Peyer's patch (tissue), 4 donors: ENCODE results near the gene DNMT1. TPM values are rescaled to one million over a fixed set of nuclear protein-coding genes. Genes with fewer than 3 reads are reported as not detected.

Experiments
- DNase-seq, 3 donors: peaks; one replicate each; pipeline ENCODE4 v3.0.0-alpha.2; 2017 to 2019
- H3K27ac ChIP-seq, 4 donors: fragments of 200-600 bp; sonication (generic); one replicate each; pipeline ENCODE4 v1.5.1; 2016 to 2019
- H3K27me3 ChIP-seq, 2 donors: fragments of 200-600 bp; sonication (generic); one replicate each; pipeline ENCODE4 v1.5.1; 2019
- H3K36me3 ChIP-seq, 3 donors: fragments of 200-600 bp; sonication (generic); one replicate each; pipeline ENCODE4 v1.5.1; 2016 to 2019
- H3K4me1 ChIP-seq, 4 donors: fragments of 200-600 bp; sonication (generic); one replicate each; pipeline ENCODE4 v1.5.1; 2016 to 2019
- H3K4me3 ChIP-seq, 4 donors: fragments of 200-600 bp; sonication (generic); 1 replicate in 3 of 4; 2 replicates in 1 of 4; pipeline ENCODE4 v1.5.1; 2016 to 2019; ENCODE audit warnings: mild to moderate bottlenecking in 1 of 4
- H3K9me3 ChIP-seq, 4 donors: fragments of 200-600 bp; sonication (generic); one replicate each; pipeline ENCODE4 v1.5.1; 2016 to 2019; ENCODE audit warnings: mild to moderate bottlenecking in 1 of 4
- CTCF ChIP-seq, 6 experiments: fragments of 450-650 bp in 4 of 6; fragments of 200-600 bp in 2 of 6; sonication (generic) in 1 of 6; IDR thresholded peaks; one replicate each; pipeline ENCODE4 v1.5.1; 2017 to 2019; ENCODE audit warnings: antibody characterized with exemption in 6 of 6, mild to moderate bottlenecking in 3 of 6, moderate library complexity in 1 of 6
- POLR2A ChIP-seq, 2 donors: fragments of 450-650 bp; IDR thresholded peaks; one replicate each; pipeline ENCODE4 v1.5.1; 2017; ENCODE audit warnings: antibody characterized with exemption in 2 of 2, mild to moderate bottlenecking in 2 of 2, moderate library complexity in 2 of 2
- total RNA-seq, 4 donors: library from RNA; depleted of rRNA; stranded (reverse); fragments of >200 nt; gene quantifications; one replicate each; pipeline ENCODE4 v1.1.0, GENCODE V29; 2016

DNMT1 gene
- total RNA-seq, 4 donors from 2014 or later, result 22.1 to 195 (median 41.5) TPM

GRCh38 chr19:10104130-10104513, 90.6 kb downstream of the DNMT1 start:
- TF ChIP-seq POLR2A (IDR thresholded peaks at IDR 0.05) (no peak), CTCF (IDR thresholded peaks at IDR 0.05) (no peak)
- Histone ChIP-seq H3K27me3 (no peaks in the 10 kb centered on the region), H3K36me3 (peaks cover 0 to 17% (median 0%) of the 10 kb centered on the region in 3 donors), H3K27ac (peak overlapping the region; percentile 84 to 94 (median 88)), H3K9me3 (no peaks in the 10 kb centered on the region), H3K4me3 (no peak overlapping the region), H3K4me1 (peaks cover 0 to 43% (median 24%) of the 10 kb centered on the region in 4 donors)
- DNase-seq, result no peak

- H3K27ac ChIP-seq, result peak overlapping the region; percentile 73 to 94 (median 80)
- TF ChIP-seq CTCF (IDR thresholded peaks at IDR 0.05), result no peak
- peaks cover 0 to 39% (median 23%) of the 10 kb centered on the region in 4 donors for H3K4me1 ChIP-seq
- H3K4me3 ChIP-seq, result peak overlapping the region in 1 of 4 donors; percentile 16
- peaks cover 0 to 4% (median 0%) of the 10 kb centered on the region in 3 donors for H3K36me3 ChIP-seq
- H3K9me3 ChIP-seq, result no peaks in the 10 kb centered on the region
- DNase-seq, result peak in 2 of 3 donors; percentile 74 to 77
- H3K27me3 ChIP-seq, result no peaks in the 10 kb centered on the region
Observed at GRCh38 chr19:10102787-10103236, 91.9 kb downstream of the DNMT1 start.

GRCh38 chr19:10100163-10100785, 94.5 kb downstream of the DNMT1 start:
- no peak overlapping the region for H3K4me3 ChIP-seq
- DNase-seq, result no peak
- no peaks in the 10 kb centered on the region for H3K9me3 ChIP-seq
- peaks cover 0 to 28% (median 16%) of the 10 kb centered on the region in 4 donors for H3K4me1 ChIP-seq
- H3K27ac ChIP-seq, result no peak overlapping the region
- H3K27me3 ChIP-seq, result no peaks in the 10 kb centered on the region
- TF ChIP-seq POLR2A (IDR thresholded peaks at IDR 0.05) (no peak), CTCF (IDR thresholded peaks at IDR 0.05) (no peak)
- no peaks in the 10 kb centered on the region for H3K36me3 ChIP-seq

GRCh38 chr19:10096615-10096963, 98.2 kb downstream of the DNMT1 start:
- peaks cover 0 to 13% (median 7%) of the 10 kb centered on the region in 4 donors for H3K4me1 ChIP-seq
- TF ChIP-seq CTCF (IDR thresholded peaks at IDR 0.05), result no peak
- no peak for TF ChIP-seq POLR2A (IDR thresholded peaks at IDR 0.05)
- H3K9me3 ChIP-seq, result no peaks in the 10 kb centered on the region
- peak overlapping the region; percentile 35 to 65 (median 58) for H3K4me3 ChIP-seq
- H3K27me3 ChIP-seq, result no peaks in the 10 kb centered on the region
- peak; percentile 46 to 65 (median 55) for DNase-seq
- peaks cover 0 to 14% (median 0%) of the 10 kb centered on the region in 3 donors for H3K36me3 ChIP-seq
- H3K27ac ChIP-seq, result peak overlapping the region; percentile 47 to 88 (median 81)

- peak overlapping the region; percentile 68 to 88 (median 81) for H3K27ac ChIP-seq
- peak; percentile 81 to 95 (median 94) for DNase-seq
- peak; percentile 40 to 56 for TF ChIP-seq POLR2A (IDR thresholded peaks at IDR 0.05)
- peak in 2 of 6 experiments; percentile 20 to 39 for TF ChIP-seq CTCF (IDR thresholded peaks at IDR 0.05)
- H3K4me3 ChIP-seq, result peak overlapping the region; percentile 35 to 65 (median 58)
- H3K36me3 ChIP-seq, result peaks cover 0 to 16% (median 0%) of the 10 kb centered on the region in 3 donors
- H3K9me3 ChIP-seq, result no peaks in the 10 kb centered on the region
- H3K4me1 ChIP-seq, result peaks cover 0 to 13% (median 5%) of the 10 kb centered on the region in 4 donors
- H3K27me3 ChIP-seq, result no peaks in the 10 kb centered on the region
Observed at GRCh38 chr19:10095948-10096614, 98.7 kb downstream of the DNMT1 start.
